Esophagus squamous epithelium (tissue), 5 donors: ENCODE measurements around the gene DCTN1. TPM values are rescaled to one million over a fixed set of nuclear protein-coding genes. Genes with fewer than 3 reads are reported as not detected.

ENCODE experiments used
- DNase-seq: peaks from one replicate; lab custom pipeline; 2025; lab: John Stamatoyannopoulos, UW
- H3K27ac ChIP-seq, 4 donors: fragments of 200-600 bp; sonication (generic); one replicate each; pipeline ENCODE4 v1.5.1; 2016 to 2019; ENCODE audit warnings: mild to moderate bottlenecking in 1 of 4
- H3K27me3 ChIP-seq, 4 donors: fragments of 200-600 bp; sonication (generic); 1 replicate in 3 of 4; 2 replicates in 1 of 4; pipeline versions ENCODE4 v1.5.1 to v1.6.0; 2017 to 2021; ENCODE audit warnings: antibody characterized with exemption in 1 of 4
- H3K36me3 ChIP-seq, 3 donors: fragments of 200-600 bp; sonication (generic); one replicate each; pipeline ENCODE4 v1.5.1; 2016 to 2019
- H3K4me1 ChIP-seq, 3 donors: fragments of 200-600 bp; sonication (generic); one replicate each; pipeline ENCODE4 v1.5.1; 2017 to 2019
- H3K4me3 ChIP-seq, 4 donors: fragments of 200-600 bp; sonication (generic); 1 replicate in 3 of 4; 2 replicates in 1 of 4; pipeline ENCODE4 v1.5.1; 2016 to 2019; ENCODE audit warnings: mild to moderate bottlenecking in 2 of 4, moderate library complexity in 1 of 4
- H3K9me3 ChIP-seq, 3 donors: fragments of 200-600 bp; sonication (generic); one replicate each; pipeline ENCODE4 v1.5.1; 2016 to 2019
- CTCF ChIP-seq, 6 experiments: fragments of 450-650 bp in 4 of 6; fragments of 200-600 bp in 2 of 6; sonication (generic) in 2 of 6; IDR thresholded peaks; one replicate each; pipeline ENCODE4 v1.5.1; 2016 to 2019; ENCODE audit warnings: antibody characterized with exemption in 6 of 6, mild to moderate bottlenecking in 4 of 6, moderate library complexity in 4 of 6
- POLR2A ChIP-seq, 4 donors: fragments of 450-650 bp; IDR thresholded peaks; one replicate each; pipeline ENCODE4 v1.6.1; 2017; ENCODE audit warnings: antibody characterized with exemption in 4 of 4, mild to moderate bottlenecking in 4 of 4, moderate library complexity in 3 of 4
- WGBS, 2 donors: methylation state at CpG; one replicate each; pipeline ENCODE4 v1.1.5; 2018; 5-methylcytosine and 5-hydroxymethylcytosine counted together
- intact Hi-C: fragments of 100-400 bp; cut with DNase I; formaldehyde crosslinking; loops from one replicate; pipeline ENCODE4 v1.15.0; 2022
- total RNA-seq, 4 donors: library from RNA; depleted of rRNA; stranded (reverse); fragments of >200 nt; gene quantifications; one replicate each; pipeline ENCODE4 v1.1.0, GENCODE V29; 2016
- donor health status: DM: yes; HTN: yes; CAD: no.

DCTN1 gene
- total RNA-seq, 4 donors from 2014 or later = 67.1 to 80.1 (median 75.0) TPM

- Histone ChIP-seq H3K4me3 (no peak overlapping the region), H3K4me1 (peaks cover 8 to 30% (median 8%) of the 10 kb centered on the region in 3 donors), H3K27me3 (peaks cover 0 to 4% (median 0%) of the 10 kb centered on the region in 4 donors), H3K9me3 (no peaks in the 10 kb centered on the region), H3K27ac (no peak overlapping the region), H3K36me3 (peaks cover 8 to 58% (median 11%) of the 10 kb centered on the region in 3 donors)
- 31 to 69% methylated on average over 3 to 6 of the region's 7 CpGs for WGBS, 2 donors
- TF ChIP-seq POLR2A (IDR thresholded peaks at IDR 0.05) = no peak
- no peak for TF ChIP-seq CTCF (IDR thresholded peaks at IDR 0.05)
- intact Hi-C loops = no loop called here
- no peak for DNase-seq
Observed at GRCh38 chr2:74425523-74425922, 45.4 kb upstream of the DCTN1 start.

- intact Hi-C loops = no loop called here
- TF ChIP-seq POLR2A (IDR thresholded peaks at IDR 0.05) (no peak), CTCF (IDR thresholded peaks at IDR 0.05) (no peak)
- Histone ChIP-seq H3K36me3 (peaks cover 8 to 53% (median 11%) of the 10 kb centered on the region in 3 donors), H3K9me3 (no peaks in the 10 kb centered on the region), H3K4me3 (no peak overlapping the region), H3K27me3 (peaks cover 0 to 4% (median 0%) of the 10 kb centered on the region in 4 donors), H3K27ac (no peak overlapping the region), H3K4me1 (peaks cover 8 to 31% (median 8%) of the 10 kb centered on the region in 3 donors)
- 73 to 85% methylated on average over 4 to 5 of the region's 5 CpGs for WGBS, 2 donors
- DNase-seq = no peak
Observed at GRCh38 chr2:74424995-74425406, 44.9 kb upstream of the DCTN1 start.

- H3K36me3 ChIP-seq = peaks cover 7 to 46% (median 8%) of the 10 kb centered on the region in 3 donors
- peaks cover 8 to 31% (median 8%) of the 10 kb centered on the region in 3 donors for H3K4me1 ChIP-seq
- no peak for DNase-seq
- no peak overlapping the region for H3K27ac ChIP-seq
- no peak overlapping the region for H3K4me3 ChIP-seq
- WGBS, 2 donors = 40 to 73% methylated on average over 1 to 3 of the region's 5 CpGs
- H3K27me3 ChIP-seq = peaks cover 0 to 4% (median 0%) of the 10 kb centered on the region in 4 donors
- intact Hi-C loops = no loop called here
- no peaks in the 10 kb centered on the region for H3K9me3 ChIP-seq
- TF ChIP-seq CTCF (IDR thresholded peaks at IDR 0.05) (no peak), POLR2A (IDR thresholded peaks at IDR 0.05) (no peak)
Observed at GRCh38 chr2:74424139-74424992, 44.3 kb upstream of the DCTN1 start.

- Histone ChIP-seq H3K9me3 (no peaks in the 10 kb centered on the region), H3K27ac (no peak overlapping the region), H3K4me1 (peaks cover 8 to 31% (median 8%) of the 10 kb centered on the region in 3 donors), H3K27me3 (peaks cover 0 to 4% (median 0%) of the 10 kb centered on the region in 4 donors), H3K36me3 (peaks cover 1 to 37% (median 1%) of the 10 kb centered on the region in 3 donors), H3K4me3 (no peak overlapping the region)
- WGBS, 2 donors = 71 to 83% methylated on average over 7 to 8 of the region's 9 CpGs
- DNase-seq = no peak
- intact Hi-C loops = no loop called here
- TF ChIP-seq CTCF (IDR thresholded peaks at IDR 0.05) (no peak), POLR2A (IDR thresholded peaks at IDR 0.05) (no peak)
Observed at GRCh38 chr2:74423231-74424095, 43.4 kb upstream of the DCTN1 start.
